CD4-positive, CD25-positive, alpha-beta regulatory T cell (primary cell): ENCODE data around the gene TAB3. TPM values are rescaled to one million over a fixed set of nuclear protein-coding genes. Genes with fewer than 3 reads are reported as not detected.

Experiments
- ATAC-seq, 2 donors: fragments of 150-1000 bp; cut with Tn5 transposase; one replicate each; pipeline ENCODE4 v1.10.0; 2021; ENCODE audit warnings: low read depth in 2 of 2, moderate number of reproducible peaks in 2 of 2, moderate library complexity in 1 of 2
- DNase-seq, 3 donors: peaks; one replicate each; pipeline versions ENCODE4 v3.0.0 to v3.0.0-alpha.2; 2012 to 2022; ENCODE audit warnings: mixed read lengths in 1 of 3
- H3K27ac ChIP-seq: one replicate; pipeline ENCODE4 v1.7.0; 2013; ENCODE audit warnings: mild to moderate bottlenecking, low read length; ENCODE audit not compliant: insufficient read depth, poor library complexity, severe bottlenecking
- H3K27me3 ChIP-seq: one replicate; pipeline ENCODE4 v1.7.0; 2013; ENCODE audit warnings: low read length; ENCODE audit not compliant: control insufficient read depth, insufficient read depth
- H3K36me3 ChIP-seq: one replicate; pipeline ENCODE4 v1.7.0; 2013; ENCODE audit warnings: mild to moderate bottlenecking, low read length, moderate library complexity; ENCODE audit not compliant: control insufficient read depth, insufficient read depth
- H3K4me1 ChIP-seq: 2 replicates; pipeline ENCODE4 v1.7.0; 2013; ENCODE audit warnings: mild to moderate bottlenecking, low read length; ENCODE audit not compliant: insufficient read depth, control insufficient read depth, poor library complexity, severe bottlenecking
- H3K4me3 ChIP-seq: one replicate; pipeline ENCODE4 v1.7.0; 2013; ENCODE audit warnings: low read depth, mild to moderate bottlenecking, low read length, moderate library complexity
- H3K9me3 ChIP-seq, 2 experiments: 1 replicate in 1 of 2; 2 replicates in 1 of 2; pipeline ENCODE4 v1.7.0; 2013; ENCODE audit warnings: low read length in 2 of 2, mild to moderate bottlenecking in 1 of 2, moderate library complexity in 1 of 2; ENCODE audit not compliant: control insufficient read depth in 2 of 2
- H3K27ac Mint-ChIP-seq, 3 donors: one replicate each; pipeline ENCODE4 v1.8.0; 2020 to 2022; ENCODE audit warnings: mild to moderate bottlenecking in 3 of 3, mixed read lengths in 3 of 3, moderate library complexity in 2 of 3
- H3K27me3 Mint-ChIP-seq: one replicate; pipeline ENCODE4 v1.8.0; 2022; ENCODE audit warnings: mild to moderate bottlenecking, mixed read lengths
- H3K36me3 Mint-ChIP-seq: one replicate; pipeline ENCODE4 v1.8.0; 2020; ENCODE audit warnings: mixed read lengths
- H3K4me1 Mint-ChIP-seq, 4 donors: one replicate each; pipeline ENCODE4 v1.8.0; 2020 to 2022; ENCODE audit warnings: mixed read lengths in 4 of 4, mild to moderate bottlenecking in 1 of 4
- H3K4me3 Mint-ChIP-seq, 4 donors: one replicate each; pipeline ENCODE4 v1.8.0; 2020 to 2022; ENCODE audit warnings: mild to moderate bottlenecking in 4 of 4, mixed read lengths in 4 of 4, moderate library complexity in 3 of 4
- H3K9me3 Mint-ChIP-seq, 7 donors: one replicate each; pipeline ENCODE4 v1.8.0; 2020 to 2022; ENCODE audit warnings: mixed read lengths in 7 of 7, mild to moderate bottlenecking in 3 of 7, moderate library complexity in 2 of 7
- polyA plus RNA-seq, 4 donors: library from polyadenylated mRNA; unstranded; fragments of 300-500 nt; fragmentation: Illumina TruSeq; gene quantifications; one replicate each; pipeline ENCODE4 v1.2.3, GENCODE V29; 2021
- total RNA-seq: library from RNA; stranded (reverse); gene quantifications from one replicate; pipeline ENCODE4 v1.2.3, GENCODE V29; 2022

The TAB3 gene
- total and polyA plus RNA-seq, 5 donors from 2014 or later: 3.4 to 33.5 (median 6.3) TPM

DNA sequence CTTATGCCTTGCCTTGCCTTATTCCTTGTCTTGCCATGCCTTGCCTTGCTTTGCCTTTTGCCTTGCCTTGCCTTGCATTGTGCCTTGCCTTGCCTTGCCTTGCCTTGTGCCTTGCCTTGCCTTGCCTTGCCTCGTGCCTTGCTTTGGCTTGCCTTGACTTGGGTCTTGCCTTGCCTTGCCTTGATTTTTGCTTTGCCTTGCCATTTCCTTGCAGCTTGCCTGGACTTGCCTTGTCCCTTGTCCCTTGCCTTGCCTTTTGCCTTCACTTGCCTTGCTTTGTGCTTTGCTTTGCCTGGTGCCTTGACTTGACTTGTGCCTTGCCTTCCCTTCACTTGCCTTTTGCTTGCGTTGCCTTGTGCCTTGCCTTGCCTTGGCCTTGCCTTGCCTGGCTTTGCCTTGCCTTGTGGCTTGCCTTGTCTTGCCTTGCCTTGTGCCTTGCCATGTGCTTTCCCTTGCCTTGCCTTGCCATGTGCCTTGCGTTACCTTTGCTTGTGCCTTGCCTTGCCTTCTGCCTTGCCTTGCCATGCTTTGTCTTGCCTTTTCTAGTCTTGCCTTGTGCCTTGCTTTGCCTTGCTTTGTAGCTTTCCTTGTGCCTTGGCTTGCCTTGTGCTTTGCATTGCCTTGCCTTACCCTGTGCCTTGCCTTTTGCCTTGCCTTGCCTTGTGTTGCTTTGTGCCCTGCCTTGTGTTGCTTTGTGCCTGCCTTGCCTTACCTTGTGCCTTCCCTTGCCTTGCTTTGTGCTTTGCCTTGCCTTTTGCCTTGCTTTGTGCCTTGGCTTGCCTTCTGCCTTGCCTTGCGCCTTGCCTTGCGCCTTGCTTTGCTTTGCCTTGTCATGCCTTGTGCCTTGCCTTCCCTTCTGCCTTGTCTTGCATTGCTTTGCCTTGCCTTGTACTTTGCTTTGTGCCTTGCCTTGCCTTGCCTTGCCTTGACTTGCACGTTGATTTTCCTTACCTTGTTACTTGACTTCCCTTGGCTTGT, 92.8 kb downstream of the TAB3 start:
- no peak for DNase-seq
- H3K9me3 Mint-ChIP-seq: peaks cover 0 to 8% (median 2%) of the 10 kb centered on the region in 7 donors
- ATAC-seq: no peak

DNA sequence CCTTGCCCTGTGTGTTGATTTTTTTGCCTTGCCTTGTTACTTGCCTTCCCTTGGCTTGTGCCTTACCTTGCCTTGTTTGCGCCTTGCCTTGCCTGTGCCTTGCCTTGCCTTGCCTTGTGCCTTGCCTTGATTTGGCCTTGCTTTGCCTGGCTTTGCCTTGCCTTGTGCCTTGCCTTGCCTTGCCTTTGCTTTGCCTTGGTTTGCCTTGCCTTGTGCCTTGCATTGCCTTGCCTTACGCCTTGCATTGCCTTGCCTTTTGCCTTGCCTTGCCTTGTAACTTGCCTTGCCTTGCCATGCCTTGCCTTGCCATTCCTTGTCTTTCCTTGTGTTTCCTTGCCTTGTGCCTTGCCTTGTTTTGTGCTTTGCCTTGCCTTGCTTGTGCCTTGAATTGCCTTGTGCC, 94.6 kb downstream of the TAB3 start:
- H3K4me1 ChIP-seq: no peaks in the 10 kb centered on the region
- ATAC-seq: no peak
- Mint-ChIP-seq H3K9me3 (peaks cover 0 to 11% (median 2%) of the 10 kb centered on the region in 7 donors), H3K36me3 (no peaks in the 10 kb centered on the region), H3K27me3 (no peaks in the 10 kb centered on the region), H3K4me1 (no peaks in the 10 kb centered on the region), H3K4me3 (no peak overlapping the region), H3K27ac (no peak overlapping the region)
- no peak for DNase-seq
- H3K36me3 ChIP-seq: no peaks in the 10 kb centered on the region
- no peaks in the 10 kb centered on the region for H3K27me3 ChIP-seq
- no peak overlapping the region for H3K4me3 ChIP-seq
- no peak overlapping the region for H3K27ac ChIP-seq
- no peaks in the 10 kb centered on the region for H3K9me3 ChIP-seq

More for the DNA sequence above, 92.8 kb downstream of the TAB3 start:
- H3K4me3 ChIP-seq: no peak overlapping the region
- H3K36me3 ChIP-seq: no peaks in the 10 kb centered on the region
- H3K9me3 ChIP-seq: no peaks in the 10 kb centered on the region
- no peaks in the 10 kb centered on the region for H3K4me1 ChIP-seq
- no peaks in the 10 kb centered on the region for H3K27me3 Mint-ChIP-seq
- H3K27ac ChIP-seq: no peak overlapping the region
- H3K4me3 Mint-ChIP-seq: no peak overlapping the region
- H3K27me3 ChIP-seq: no peaks in the 10 kb centered on the region
- no peaks in the 10 kb centered on the region for H3K36me3 Mint-ChIP-seq
- no peaks in the 10 kb centered on the region for H3K4me1 Mint-ChIP-seq
- no peak overlapping the region for H3K27ac Mint-ChIP-seq

DNA sequence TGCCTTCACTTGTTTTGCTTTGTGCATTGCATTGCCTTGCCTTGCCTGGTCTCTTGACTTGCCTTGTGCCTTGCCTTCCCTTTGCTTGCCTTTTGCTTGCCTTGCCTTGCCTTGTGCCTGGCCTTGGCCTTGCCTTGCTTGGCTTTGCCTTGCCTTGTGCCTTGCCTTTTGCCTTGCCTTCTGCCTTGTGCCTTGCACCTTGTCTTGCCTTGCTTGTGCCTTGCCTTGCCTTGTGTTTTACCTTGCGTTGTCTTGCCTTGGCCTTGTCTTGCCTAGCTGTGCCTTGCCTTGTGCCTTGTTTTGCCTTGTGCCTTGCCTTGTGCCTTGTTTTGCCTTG, 95.3 kb downstream of the TAB3 start:
- Mint-ChIP-seq H3K27me3 (no peaks in the 10 kb centered on the region), H3K4me3 (no peak overlapping the region), H3K27ac (no peak overlapping the region), H3K9me3 (peaks cover 0 to 11% (median 2%) of the 10 kb centered on the region in 7 donors), H3K4me1 (no peaks in the 10 kb centered on the region), H3K36me3 (no peaks in the 10 kb centered on the region)
- Histone ChIP-seq H3K9me3 (no peaks in the 10 kb centered on the region), H3K27me3 (no peaks in the 10 kb centered on the region), H3K4me1 (no peaks in the 10 kb centered on the region), H3K4me3 (no peak overlapping the region), H3K36me3 (no peaks in the 10 kb centered on the region), H3K27ac (no peak overlapping the region)
- ATAC-seq (no peak), DNase-seq (no peak)

DNA sequence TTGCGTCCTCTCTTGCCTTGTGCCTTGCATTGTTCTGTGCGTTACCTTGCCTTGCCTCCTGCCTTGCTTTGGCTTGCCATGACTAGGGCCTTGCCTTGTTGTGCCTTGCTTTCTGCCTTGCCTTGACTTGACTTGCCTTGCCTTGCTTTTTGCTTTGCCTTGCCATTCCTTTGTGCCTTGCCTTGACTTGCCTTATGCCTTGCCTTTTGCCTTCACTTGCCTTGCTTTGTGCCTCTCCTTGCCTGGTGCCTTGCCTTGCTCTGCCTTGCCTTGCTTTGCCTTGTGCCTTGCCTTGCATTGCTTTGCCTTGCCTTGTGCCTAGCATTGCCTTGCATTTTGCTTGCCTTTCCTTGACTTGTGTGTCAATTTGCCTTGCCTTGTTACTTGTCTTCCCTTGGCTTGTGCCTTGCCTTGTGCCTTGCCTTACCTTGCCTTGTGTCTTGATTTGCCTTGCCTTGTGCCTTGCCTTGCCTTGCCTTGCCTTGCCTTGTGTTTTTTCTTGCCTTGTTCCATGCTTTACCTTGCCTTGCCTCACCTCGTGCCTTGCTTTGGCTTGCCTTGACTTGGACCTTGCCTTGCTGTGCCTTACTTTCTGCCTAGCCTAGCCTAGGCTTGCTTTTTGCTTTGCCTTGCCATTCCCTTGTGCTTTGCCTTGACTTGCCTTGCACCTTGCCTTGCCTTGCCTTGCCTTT, 95.8 kb downstream of the TAB3 start:
- ATAC-seq: no peak
- H3K36me3 ChIP-seq: no peaks in the 10 kb centered on the region
- Mint-ChIP-seq H3K27me3 (no peaks in the 10 kb centered on the region), H3K9me3 (peaks cover 0 to 11% (median 2%) of the 10 kb centered on the region in 7 donors), H3K4me3 (no peak overlapping the region), H3K4me1 (no peaks in the 10 kb centered on the region), H3K36me3 (no peaks in the 10 kb centered on the region), H3K27ac (no peak overlapping the region)
- H3K4me1 ChIP-seq: no peaks in the 10 kb centered on the region
- H3K27me3 ChIP-seq: no peaks in the 10 kb centered on the region
- no peak for DNase-seq
- H3K27ac ChIP-seq: no peak overlapping the region
- H3K9me3 ChIP-seq: no peaks in the 10 kb centered on the region
- H3K4me3 ChIP-seq: no peak overlapping the region

DNA sequence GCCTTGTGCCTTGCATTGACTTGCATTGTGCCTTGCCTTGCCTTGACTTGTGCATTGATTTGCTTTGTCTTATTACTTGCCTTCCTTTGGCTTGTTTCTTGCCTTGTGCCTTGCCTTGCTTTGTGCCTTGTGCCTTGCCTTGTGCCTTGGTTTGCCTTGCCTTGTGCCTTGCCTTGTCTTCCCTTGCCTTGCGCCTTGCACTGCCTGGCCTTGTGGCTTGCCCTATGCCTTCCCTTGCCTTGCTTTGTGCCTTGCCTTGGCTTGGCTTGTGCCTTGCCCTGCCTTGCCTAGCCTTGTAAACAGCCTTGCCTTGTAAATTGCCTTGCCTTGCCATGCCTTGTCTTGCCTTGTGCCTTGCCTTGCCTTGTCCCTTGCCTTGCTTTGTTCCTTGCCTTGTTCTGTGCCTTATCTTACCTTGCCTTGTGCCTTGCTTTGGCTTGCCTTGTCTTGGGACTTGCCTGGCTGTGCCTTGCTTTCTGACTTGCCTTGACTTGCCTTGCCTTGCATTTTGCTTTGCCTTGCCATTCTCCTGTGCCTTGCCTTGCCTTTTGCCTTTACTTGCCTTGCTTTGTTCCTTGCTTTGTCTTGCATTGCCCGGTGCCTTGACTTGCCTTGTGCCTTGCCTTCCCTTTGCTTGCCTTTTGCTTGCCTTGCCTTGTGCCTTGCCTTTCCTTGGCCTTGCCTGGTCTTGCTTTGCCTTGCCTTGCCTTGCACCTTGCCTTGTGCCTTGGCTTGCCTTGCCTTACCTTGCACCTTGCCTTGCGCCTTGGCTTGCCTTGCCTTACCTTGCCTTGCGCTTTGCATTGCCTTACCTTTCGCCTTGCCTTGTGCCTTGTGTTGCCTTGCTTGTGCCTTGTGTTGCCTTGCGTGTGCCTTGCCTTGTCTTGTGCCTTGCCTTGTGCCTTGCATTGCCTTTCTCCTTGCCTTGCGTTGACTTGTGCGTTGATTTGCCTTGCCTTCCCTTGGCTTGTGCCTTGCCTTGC, 97.5 kb downstream of the TAB3 start:
- Mint-ChIP-seq H3K27ac (peak overlapping the region in 1 of 3 donors; percentile 26), H3K27me3 (no peaks in the 10 kb centered on the region), H3K9me3 (peaks cover 0 to 11% (median 2%) of the 10 kb centered on the region in 7 donors), H3K4me3 (no peak overlapping the region), H3K4me1 (no peaks in the 10 kb centered on the region), H3K36me3 (no peaks in the 10 kb centered on the region)
- no peaks in the 10 kb centered on the region for H3K27me3 ChIP-seq
- no peak for DNase-seq
- no peaks in the 10 kb centered on the region for H3K4me1 ChIP-seq
- no peaks in the 10 kb centered on the region for H3K9me3 ChIP-seq
- no peak for ATAC-seq
- no peak overlapping the region for H3K27ac ChIP-seq
- H3K36me3 ChIP-seq: no peaks in the 10 kb centered on the region
- H3K4me3 ChIP-seq: no peak overlapping the region

DNA sequence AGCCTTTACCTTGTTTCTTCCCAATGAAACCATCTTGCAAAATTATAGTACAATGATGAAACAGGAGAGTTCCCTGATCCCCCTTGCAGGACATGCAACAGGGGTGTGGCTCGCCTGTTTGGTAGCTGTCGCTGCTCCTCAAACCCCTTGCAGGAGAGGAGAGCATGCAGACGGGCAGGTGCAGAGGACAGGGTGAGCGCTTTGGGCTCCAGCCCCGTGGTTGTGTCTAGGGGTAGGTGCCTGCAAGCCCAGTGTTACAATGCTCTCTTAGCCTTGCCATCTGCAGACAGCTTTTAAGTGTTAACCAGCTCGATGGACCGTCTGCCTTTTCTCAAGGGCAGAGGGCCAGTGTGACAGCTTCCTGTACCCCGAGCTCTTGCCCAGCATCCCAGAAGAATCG, 102.0 kb downstream of the TAB3 start:
- H3K27me3 ChIP-seq: no peaks in the 10 kb centered on the region
- Mint-ChIP-seq H3K27ac (no peak overlapping the region), H3K27me3 (no peaks in the 10 kb centered on the region), H3K4me3 (no peak overlapping the region), H3K36me3 (no peaks in the 10 kb centered on the region), H3K9me3 (peaks cover 0 to 6% (median 2%) of the 10 kb centered on the region in 7 donors), H3K4me1 (peaks cover 0 to 4% (median 0%) of the 10 kb centered on the region in 4 donors)
- no peak overlapping the region for H3K4me3 ChIP-seq
- no peak for DNase-seq
- H3K36me3 ChIP-seq: no peaks in the 10 kb centered on the region
- no peak for ATAC-seq
- no peaks in the 10 kb centered on the region for H3K4me1 ChIP-seq
- no peak overlapping the region for H3K27ac ChIP-seq
- no peaks in the 10 kb centered on the region for H3K9me3 ChIP-seq

DNA sequence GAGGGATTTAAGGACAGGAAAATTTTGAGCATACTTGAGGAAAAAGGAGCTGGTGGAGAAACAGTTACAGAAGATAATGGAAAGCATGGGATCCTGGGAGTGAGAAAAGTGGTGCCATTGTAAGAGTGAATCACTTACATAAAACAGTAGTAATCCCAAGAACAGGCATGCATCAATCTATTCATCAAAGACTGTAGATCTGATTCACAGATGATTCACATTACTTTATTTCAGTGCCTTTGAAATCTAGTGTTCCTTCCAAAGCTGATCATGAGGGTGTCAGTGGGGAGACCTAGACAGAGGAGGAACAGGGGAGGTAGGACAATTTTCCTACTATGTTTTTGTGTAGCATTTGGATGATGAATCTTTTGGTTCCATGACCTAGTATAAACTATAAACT, 102.7 kb downstream of the TAB3 start:
- Mint-ChIP-seq H3K27me3 (no peaks in the 10 kb centered on the region), H3K9me3 (peaks cover 0 to 4% (median 0%) of the 10 kb centered on the region in 7 donors), H3K27ac (no peak overlapping the region), H3K4me3 (no peak overlapping the region), H3K36me3 (no peaks in the 10 kb centered on the region), H3K4me1 (peaks cover 0 to 4% (median 0%) of the 10 kb centered on the region in 4 donors)
- Histone ChIP-seq H3K4me1 (no peaks in the 10 kb centered on the region), H3K27ac (no peak overlapping the region), H3K4me3 (no peak overlapping the region), H3K9me3 (no peaks in the 10 kb centered on the region), H3K27me3 (no peaks in the 10 kb centered on the region), H3K36me3 (no peaks in the 10 kb centered on the region)
- no peak for ATAC-seq
- no peak for DNase-seq
